Measurements from ENCODE around the gene HGD. TPM values are rescaled to one million over a fixed set of nuclear protein-coding genes. Genes with fewer than 3 reads are reported as not detected.
A peak's percentile ranks its signal among the peaks of the same experiment; 100 is the strongest.
"Not testable (repeated sequence)": the region's sequence is repeated elsewhere in the genome, so short reads cannot be mapped to it uniquely, and the experiment has no call there.

The HGD gene
- total RNA-seq, 1 experiment from 2014 or later: 0.59 TPM

DNA sequence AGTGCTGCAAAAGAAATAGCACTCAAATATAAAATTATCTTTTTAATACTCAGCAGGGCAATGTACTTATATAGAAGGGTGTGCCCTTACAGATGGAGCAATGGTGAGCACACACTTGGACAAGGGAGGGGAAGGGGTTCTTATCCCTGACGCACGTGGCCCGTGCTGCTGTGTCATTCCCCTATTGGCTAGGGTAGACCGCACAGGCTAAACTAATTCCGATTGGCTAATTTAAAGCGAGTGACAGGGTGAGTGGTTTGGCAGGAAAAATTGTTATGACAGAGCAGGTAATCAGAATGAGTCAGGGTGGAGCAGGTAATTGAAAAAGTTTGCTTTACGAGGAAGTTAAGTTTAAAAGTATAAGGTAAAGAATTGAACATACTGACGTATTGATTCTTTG lies 65.3 kb downstream of the HGD start:
- H3K9ac ChIP-seq (ENCODE audit: low read length); H3K36me3 ChIP-seq (ENCODE audit: control insufficient read depth in 1 of 2, insufficient read depth in 2 of 2, low read length in 2 of 2); H3K4me1 ChIP-seq (ENCODE audit: control insufficient read depth in 1 of 2, insufficient read depth in 2 of 2, low read length in 2 of 2); H3K9me3 ChIP-seq (ENCODE audit: control insufficient read depth in 1 of 2, insufficient read depth in 1 of 2, low read depth in 1 of 2, low read length in 2 of 2); H3K9me2 ChIP-seq (ENCODE audit: insufficient read depth); H4K20me1 ChIP-seq (ENCODE audit: insufficient read depth); ATAC-seq; BruUV-seq (replicated peaks); H2AFZ ChIP-seq (ENCODE audit: low read depth, low read length, poor library complexity, severe bottlenecking); H3K4me2 ChIP-seq (ENCODE audit: low read length); H3K27ac ChIP-seq (ENCODE audit: low read depth, low read length); H3K27me3 ChIP-seq (ENCODE audit: insufficient read depth, low read length); CTCF ChIA-PET; intact Hi-C loops (cut with micrococcal nuclease); H3K4me3 ChIP-seq (replicated peaks in 1 of 2; ENCODE audit: low read depth in 1 of 2, low read length in 2 of 2); RAD21 ChIA-PET (ENCODE audit: low non-redundant PET in 1 of 2, low total read pairs in 2 of 2, uncharacterized antibody in 2 of 2, unreplicated experiment in 2 of 2); H3K79me2 ChIP-seq (ENCODE audit: insufficient read depth, low read length): not testable (repeated sequence)
- POLR2A ChIA-PET: interaction anchor here (1.0 kb wide), 1 partner anchor 21 kb away, joined by 3 read pairs; the partner anchor contains the start of gene NDUFB4
- peak; percentile 8 for DNase-seq (ENCODE audit: low read depth, low spot score)

DNA sequence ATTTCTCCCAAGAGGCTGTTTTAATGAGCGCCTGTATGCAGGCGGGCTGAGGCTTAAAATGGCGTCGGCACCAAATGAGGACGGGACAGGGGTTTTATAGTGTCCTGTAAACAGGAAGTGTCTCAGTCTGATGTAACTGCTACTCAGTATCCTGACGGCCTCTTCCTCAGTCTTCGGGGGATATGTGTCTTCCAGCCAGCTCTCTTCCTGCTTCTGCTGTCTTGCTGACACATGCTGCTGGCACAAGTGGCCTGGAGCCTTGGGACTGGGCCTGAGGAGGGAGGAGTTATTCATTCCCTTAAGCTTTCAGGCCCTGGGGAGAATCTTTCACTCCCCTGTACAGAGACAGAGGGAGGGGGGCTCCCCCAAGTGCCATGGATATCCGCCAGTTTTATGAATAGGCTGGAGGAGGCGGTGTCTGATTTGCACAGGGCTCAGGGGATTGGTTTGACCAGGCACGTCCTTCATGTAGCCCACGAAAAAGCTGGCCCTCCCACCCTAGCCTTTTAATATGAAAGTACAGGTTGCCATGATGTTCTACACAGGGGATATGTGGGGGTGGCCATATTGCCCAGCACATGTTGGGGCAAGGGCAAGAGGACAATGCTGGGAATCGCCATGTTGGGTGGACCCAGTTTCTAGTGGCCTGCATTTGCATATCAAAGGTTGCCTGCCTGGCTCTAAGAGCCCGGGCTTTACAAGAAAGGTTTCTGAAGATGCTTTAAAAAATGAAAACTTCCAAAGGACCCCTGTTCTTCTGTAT lies 66.0 kb downstream of the HGD start:
- no peak overlapping the region for H3K9ac ChIP-seq (ENCODE audit: low read length)
- H3K79me2 ChIP-seq (ENCODE audit: insufficient read depth, low read length): no peaks in the 10 kb centered on the region
- no peak overlapping the region for H3K4me3 ChIP-seq (replicated peaks in 1 of 2; ENCODE audit: low read depth in 1 of 2, low read length in 2 of 2)
- H3K36me3 ChIP-seq (ENCODE audit: control insufficient read depth in 1 of 2, insufficient read depth in 2 of 2, low read length in 2 of 2): no peaks in the 10 kb centered on the region
- ChIA-PET POLR2A (interaction anchor here (1.0 kb wide), 1 partner anchor 20 kb away, joined by 3 read pairs; the partner anchor contains the start of gene NDUFB4), CTCF (no interaction called here), RAD21 (ENCODE audit: low non-redundant PET in 1 of 2, low total read pairs in 2 of 2, uncharacterized antibody in 2 of 2, unreplicated experiment in 2 of 2) (no interaction called here)
- H3K9me3 ChIP-seq (ENCODE audit: control insufficient read depth in 1 of 2, insufficient read depth in 1 of 2, low read depth in 1 of 2, low read length in 2 of 2): no peaks in the 10 kb centered on the region
- no peaks in the 10 kb centered on the region for H3K9me2 ChIP-seq (ENCODE audit: insufficient read depth)
- no peak for ATAC-seq
- H3K27me3 ChIP-seq (ENCODE audit: insufficient read depth, low read length): no peaks in the 10 kb centered on the region
- BruUV-seq (replicated peaks): no TSS peak
- peaks cover 0 to 3% of the 10 kb centered on the region in 2 experiments; a peak in 1 of 4 replicates for H3K4me1 ChIP-seq (ENCODE audit: control insufficient read depth in 1 of 2, insufficient read depth in 2 of 2, low read length in 2 of 2)
- H3K4me2 ChIP-seq (ENCODE audit: low read length): no peak overlapping the region
- DNase-seq (ENCODE audit: low read depth, low spot score): no peak
- intact Hi-C loops (cut with micrococcal nuclease): no loop called here
- no peaks in the 10 kb centered on the region for H4K20me1 ChIP-seq (ENCODE audit: insufficient read depth)
- H2AFZ ChIP-seq (ENCODE audit: low read depth, low read length, poor library complexity, severe bottlenecking): no peak overlapping the region
- H3K27ac ChIP-seq (ENCODE audit: low read depth, low read length): no peak overlapping the region
- no peak for TF ChIP-seq YY1 (IDR thresholded peaks at IDR 0.05; ENCODE audit: extremely low read depth, insufficient replicate concordance, low read depth, low read length)
- TF ChIP-seq, protein P1, sequence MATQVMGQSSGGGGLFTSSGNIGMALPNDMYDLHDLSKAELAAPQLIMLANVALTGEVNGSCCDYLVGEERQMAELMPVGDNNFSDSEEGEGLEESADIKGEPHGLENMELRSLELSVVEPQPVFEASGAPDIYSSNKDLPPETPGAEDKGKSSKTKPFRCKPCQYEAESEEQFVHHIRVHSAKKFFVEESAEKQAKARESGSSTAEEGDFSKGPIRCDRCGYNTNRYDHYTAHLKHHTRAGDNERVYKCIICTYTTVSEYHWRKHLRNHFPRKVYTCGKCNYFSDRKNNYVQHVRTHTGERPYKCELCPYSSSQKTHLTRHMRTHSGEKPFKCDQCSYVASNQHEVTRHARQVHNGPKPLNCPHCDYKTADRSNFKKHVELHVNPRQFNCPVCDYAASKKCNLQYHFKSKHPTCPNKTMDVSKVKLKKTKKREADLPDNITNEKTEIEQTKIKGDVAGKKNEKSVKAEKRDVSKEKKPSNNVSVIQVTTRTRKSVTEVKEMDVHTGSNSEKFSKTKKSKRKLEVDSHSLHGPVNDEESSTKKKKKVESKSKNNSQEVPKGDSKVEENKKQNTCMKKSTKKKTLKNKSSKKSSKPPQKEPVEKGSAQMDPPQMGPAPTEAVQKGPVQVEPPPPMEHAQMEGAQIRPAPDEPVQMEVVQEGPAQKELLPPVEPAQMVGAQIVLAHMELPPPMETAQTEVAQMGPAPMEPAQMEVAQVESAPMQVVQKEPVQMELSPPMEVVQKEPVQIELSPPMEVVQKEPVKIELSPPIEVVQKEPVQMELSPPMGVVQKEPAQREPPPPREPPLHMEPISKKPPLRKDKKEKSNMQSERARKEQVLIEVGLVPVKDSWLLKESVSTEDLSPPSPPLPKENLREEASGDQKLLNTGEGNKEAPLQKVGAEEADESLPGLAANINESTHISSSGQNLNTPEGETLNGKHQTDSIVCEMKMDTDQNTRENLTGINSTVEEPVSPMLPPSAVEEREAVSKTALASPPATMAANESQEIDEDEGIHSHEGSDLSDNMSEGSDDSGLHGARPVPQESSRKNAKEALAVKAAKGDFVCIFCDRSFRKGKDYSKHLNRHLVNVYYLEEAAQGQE (IDR thresholded peaks at IDR 0.05; ENCODE audit: low read depth): no peak
- no peak for TF ChIP-seq EZH2phosphoT487 (IDR thresholded peaks at IDR 0.05; ENCODE audit: borderline replicate concordance)
